SKM-1 (cell line): Measurements from ENCODE around the gene ZNF488.

ENCODE experiments used
- DNase-seq: peaks from one replicate; lab custom pipeline; 2025; ENCODE audit not compliant: unreplicated experiment; lab: John Stamatoyannopoulos, UW

The ZNF488 gene

DNA sequence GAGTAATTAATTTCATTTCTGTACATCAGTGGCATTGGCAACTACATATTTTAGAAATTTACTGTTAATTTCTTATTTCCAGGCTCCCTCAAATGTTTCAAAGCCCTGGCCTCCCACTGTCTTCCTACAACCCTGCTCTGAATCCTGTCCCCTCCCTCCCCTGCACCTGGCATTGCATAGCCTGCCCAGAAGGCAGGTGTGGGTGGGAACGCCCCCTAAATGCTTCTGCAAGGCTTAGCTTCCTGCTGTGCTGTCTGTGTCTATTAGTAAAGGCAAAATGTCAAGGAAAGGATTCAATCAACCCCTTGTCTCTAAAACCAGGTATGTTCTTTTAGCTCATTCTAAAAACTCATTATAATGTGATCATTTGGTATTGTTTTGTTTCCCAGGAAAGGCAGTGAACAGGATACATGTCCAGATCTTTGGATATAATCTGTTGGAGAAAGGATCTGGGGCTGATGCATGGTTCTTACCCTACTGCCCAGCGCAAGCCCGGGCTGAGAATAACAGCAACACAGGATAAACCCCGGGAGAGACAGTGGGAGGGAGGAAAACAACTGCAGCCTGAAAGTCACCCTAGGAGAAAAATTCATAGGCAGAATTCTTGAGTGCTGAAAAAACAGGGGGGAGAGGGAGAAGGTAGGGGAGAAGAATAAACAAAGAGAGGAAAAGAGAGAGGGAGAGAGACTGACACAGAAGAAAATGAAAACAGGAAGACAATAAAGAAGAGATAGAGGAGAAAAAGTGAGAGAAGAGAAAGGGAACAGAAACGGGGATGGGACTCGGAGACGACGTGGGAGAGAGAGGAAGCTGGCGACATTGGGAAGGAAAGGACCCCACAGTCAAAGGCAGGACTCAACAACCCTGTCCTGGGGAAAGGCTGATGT, 589 bp downstream of the ZNF488 start:
- no peak for DNase-seq

DNA sequence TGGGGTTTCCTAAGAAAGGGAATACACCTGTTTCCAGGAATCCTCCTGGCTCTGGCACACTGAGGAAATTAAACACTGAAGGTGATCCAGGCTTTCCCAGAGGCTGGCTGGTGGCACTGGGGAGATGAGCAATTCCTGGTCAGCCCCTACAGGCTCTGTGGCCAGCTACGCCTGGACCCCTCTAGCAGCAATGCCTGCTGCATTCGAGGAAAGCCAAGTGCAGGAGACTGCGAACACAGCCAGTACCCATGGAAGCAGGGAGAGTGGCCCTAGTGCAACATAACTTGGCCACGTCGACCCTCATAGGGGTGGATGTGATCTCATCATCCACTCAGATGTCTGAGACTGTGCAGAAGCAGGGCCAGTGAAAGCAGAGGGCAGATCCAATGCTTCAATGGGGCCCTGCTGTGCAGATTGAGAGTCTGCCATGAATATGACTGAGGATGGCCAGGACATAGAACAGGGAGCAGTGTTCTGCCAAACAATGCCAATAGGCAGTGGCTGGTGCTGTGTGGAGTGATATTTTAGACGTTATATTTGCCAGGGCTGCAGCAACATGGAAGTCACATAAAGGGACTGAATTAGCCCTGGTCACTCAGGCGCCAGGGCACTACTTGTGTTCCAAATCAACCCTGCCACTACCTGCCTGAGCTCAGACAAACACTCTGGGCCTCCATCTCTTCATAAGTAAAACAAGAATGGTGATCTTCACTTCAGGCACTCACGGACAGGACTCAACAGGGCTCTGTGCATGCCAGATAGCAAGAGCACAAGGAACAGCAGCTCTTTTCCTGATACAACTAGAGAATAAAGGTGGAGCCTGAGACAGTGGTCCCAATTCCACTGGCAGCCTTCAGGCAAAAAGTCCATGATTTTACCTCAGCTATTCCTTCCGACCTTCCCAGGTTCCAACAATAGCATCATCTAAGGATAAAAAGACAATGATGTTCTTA, 2.4 kb downstream of the ZNF488 start:
- DNase-seq = no peak

DNA sequence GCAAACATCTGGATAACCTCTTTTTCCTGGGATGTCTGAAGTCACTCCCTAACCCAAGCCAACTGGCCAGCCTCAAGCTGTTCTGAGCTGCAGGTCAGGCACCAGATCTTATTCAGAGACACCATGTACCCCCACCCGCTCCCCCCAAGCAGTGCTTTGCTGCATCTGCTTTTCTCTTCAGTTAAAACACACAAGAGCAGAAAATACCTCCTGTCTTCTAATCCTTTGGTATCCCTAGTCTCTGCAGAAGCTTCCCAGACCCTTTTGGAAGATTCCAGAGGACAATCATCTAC, 3.0 kb downstream of the ZNF488 start:
- DNase-seq = no peak

DNA sequence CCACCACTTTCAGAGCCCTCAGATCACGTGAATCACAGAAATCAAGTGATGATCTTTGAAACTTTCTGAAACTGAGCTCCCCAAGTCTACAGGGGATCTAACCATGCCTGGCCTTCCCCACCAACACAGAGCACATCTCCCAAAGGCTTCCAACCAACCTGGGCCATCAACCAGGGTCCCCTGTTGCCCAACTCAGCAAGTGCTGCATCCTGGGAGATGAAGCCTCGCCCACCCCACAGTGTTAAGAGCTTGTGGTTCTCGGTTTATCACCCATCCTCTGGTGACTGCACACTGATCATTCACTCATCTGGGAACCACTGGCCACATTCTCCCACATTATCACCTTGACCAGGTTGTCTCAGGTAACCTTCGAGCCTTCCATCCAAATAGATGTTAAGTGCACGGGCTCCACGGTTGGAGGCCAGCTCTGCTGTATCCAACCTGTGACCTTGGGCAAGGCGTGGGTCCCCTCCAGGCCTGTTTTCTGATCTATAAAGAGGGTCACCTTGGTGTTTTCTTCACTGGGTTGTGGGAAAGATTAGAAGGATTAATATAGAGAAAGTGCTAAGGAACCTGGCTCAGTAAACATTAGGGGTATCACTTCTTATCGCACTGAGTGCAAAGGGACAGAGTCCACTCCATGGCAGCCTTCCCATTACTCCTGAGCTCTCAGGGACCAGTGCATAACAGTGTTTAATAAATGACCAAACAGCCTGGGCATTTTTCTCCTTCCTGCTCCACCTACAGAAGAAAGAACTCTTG, 3.6 kb downstream of the ZNF488 start:
- DNase-seq = no peak

DNA sequence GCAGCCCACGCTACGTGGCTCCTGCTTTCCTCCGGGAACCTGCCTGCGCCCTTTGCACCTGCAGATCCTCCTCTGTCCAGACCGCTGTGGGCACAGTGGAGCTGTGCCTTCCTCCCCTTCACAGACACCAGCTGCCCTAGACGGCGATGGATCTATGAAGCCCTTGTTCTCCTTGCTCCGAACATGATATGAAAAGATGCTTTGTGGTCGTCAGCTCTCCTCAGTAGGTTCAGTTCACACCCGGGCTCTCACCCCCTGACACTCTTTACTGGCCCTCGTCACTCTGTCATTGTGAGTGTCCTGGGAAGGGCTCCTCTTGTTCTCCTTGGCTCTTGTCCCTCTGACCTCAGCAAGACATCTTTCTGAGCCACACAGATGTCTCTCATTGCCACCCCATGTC, 4.2 kb downstream of the ZNF488 start:
- no peak for DNase-seq

DNA sequence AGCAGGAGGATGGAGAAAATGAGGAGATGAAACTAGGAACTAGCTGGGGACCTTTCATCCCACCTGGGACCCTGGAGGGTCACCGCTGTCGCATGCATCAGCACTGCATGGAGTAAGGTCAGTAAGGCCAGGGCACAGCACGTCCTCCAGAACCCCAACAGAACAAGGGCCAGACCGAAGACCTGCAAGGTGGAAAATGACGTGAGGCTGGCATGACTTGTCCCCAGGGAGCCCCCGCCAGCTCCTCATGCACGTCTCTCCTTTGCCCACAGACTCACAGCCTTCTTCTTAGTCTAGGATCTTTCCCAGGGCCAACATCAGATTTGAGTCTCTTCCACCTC, 4.7 kb downstream of the ZNF488 start:
- no peak for DNase-seq

DNA sequence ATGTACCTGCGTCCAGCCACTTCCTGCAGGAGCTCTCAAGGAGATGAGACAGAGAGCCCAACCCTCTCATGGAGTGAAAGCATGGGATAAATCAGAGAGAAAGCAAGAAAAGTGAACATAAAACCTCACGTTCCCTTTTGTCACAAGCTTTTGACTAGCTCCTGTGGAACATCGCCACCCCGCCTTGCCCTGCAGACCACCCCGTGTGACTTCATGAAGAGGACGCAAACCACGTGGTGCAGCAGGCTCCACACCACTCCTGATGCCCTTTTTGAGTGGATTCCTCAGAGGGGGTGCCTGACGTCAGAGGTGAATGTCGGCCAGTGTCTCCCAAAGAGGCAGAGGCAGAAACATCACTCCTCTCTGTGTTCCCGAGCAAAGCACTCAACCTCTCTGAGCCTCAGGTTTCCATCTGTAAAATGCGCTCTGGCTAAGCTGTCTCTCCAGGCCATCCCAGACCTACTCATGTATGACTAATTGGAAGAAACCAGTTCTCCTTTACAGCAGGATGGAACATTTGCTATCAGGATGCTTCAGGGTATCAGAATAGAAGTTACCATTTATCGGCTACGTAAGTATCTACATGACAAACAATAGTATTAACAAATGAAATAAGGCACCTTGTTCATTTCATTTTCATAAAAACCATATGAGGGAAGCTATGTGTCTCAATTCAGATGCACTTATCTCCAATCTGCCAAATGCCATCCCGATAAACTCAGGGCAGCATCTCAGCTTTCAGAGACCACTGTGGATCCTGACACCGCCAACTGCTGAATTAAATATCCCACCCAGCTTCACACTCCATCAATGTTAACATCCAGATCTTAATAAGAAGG, 5.3 kb downstream of the ZNF488 start:
- no peak for DNase-seq

DNA sequence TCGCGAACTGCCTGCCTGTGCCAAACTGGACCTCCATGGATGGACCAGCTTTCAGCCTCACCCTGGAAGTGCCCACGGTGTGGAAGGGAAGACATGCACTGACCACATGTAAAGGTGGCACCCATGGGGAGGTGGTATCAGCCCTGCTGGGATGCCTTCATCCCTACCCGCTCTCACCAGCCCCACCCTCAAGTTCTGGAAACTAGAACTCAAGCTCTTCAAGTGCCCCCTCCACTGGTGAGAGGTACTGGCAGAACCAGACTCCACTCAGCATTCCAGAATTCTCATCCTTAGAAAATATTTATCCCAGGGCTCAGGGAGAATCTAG, 5.9 kb downstream of the ZNF488 start:
- no peak for DNase-seq

DNA sequence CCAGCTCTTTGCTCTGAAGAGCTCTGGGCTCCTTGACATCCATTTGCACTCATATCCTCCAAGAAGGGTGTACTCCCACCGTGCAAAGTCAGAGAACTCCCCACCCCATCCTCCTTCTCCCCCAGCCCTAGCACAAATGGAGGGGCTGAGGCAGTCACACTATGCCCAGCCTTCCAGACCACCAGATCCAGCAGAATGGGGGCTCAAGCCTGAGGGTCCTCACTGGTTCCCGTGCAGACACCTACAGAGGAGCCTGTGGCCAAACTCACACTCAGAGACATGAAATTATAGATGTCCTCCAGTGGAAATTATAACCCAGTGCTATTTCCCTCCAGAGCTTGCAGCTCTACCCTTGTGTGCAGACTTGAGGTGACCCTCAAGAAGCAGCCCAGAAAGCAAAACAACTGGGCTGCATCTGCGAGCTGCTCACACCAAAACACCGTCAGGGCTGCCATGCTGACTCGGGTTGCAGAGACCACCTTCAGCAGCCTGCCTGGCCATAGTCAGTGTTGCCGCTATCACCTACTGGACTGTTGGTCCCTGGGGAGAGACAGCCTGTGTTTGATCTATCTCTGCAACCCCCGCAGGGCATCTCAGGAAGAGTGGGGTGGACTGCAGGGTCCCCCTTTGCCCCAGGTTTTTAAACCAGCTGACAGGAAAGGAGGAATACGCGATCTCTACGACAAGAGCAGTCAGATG, 7.4 kb downstream of the ZNF488 start:
- no peak for DNase-seq

DNA sequence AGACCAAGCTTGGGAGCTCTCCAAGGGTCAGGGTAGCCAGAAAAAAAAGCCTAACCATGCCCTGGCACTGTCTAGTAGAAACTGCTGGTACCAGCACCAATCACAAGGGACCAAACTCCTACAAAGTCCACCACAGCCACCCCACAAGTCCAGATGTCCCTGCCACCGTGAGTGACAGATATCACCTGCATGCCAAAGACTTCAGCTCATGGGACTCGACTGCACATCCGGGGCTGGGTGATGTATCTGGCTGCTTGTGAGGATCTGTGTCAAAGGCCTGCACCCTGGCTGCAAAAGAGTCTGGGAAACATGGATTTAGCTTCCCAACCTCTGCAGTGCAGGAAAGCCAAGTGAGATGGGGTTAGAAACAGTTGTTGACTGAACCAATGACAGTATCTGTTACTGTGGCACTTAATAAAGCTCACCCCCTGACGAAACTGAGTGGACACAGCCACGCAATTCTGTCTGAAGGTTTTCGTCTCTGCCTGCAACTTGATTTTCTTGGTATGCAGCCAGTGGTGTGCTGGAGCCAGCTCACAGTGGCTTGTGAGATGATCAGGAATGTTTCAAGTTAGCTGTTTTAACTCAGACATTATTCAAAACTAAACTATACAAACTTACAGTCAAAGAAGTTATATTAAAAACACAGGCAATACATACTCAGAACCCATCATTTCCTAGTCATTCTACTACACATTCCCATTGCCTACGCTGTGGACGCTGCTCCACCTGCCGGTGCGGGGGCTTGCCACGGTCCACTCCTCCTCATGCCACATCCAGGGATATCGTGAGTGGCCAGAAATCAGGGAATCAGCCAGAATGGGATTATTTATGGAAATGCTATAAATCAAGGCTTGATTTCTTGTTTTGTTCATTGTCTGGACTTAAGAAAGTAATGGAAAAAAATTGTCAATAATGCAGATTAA, 9.2 kb downstream of the ZNF488 start:
- DNase-seq = no peak

DNA sequence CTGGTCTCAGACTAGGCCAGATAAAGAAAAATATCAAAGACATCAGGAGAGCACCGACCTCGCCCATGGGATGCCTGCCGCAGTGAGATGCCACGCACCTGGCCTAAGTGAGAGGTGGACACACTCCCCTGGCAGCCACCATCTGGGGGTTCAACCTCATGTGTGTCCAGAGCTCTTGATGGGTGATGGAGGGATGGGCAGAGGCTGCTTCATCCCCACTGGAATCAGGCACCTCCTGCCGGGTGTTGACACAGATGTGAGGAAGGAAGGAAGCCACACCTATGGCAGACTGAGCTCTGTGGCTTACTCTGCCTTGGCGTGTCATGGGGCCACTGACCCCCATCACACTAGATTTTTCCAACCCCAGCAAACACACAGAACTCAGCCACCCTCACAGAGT, 11.4 kb downstream of the ZNF488 start:
- DNase-seq = no peak

DNA sequence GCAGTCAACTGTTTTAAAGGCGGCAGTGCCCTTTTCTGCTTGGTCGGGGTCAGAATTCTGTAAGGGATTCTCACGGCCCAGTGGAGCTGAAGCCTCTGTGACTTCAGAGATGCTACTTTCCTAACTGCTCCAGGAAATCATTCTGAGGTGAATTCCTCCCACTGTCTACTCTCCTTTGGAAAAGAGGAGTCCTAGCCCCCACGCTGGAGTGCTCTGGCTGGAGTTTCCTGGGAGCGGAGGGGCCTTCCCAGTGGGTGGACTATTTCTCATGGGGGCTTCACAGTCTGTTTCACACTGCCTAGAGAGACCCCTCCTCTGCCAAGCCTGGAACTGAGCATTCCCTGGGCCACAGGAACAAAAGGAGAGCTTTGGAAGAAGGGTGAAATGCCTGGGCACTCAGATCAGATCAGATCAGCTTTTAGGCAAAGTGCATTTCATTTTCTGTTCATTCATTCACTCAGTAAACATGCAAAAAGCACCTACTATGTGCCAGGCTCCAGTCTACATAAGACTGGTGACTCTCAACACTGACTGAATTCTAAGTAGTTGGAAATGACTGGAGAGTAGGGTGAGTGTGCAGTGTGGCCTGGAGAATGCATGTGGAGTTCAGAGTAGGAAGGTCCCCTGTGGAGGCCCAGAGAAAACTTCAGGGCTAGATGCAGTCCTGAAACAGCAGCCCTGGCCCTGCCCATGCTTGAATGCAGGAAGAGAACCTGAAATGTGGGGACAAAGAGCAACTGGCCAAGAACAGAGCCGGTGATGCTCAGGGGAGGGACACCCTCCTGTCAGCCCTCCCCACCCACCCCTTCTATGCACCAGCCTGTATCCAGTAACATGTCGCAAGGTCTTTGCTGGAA, 12.2 kb downstream of the ZNF488 start:
- DNase-seq = no peak

DNA sequence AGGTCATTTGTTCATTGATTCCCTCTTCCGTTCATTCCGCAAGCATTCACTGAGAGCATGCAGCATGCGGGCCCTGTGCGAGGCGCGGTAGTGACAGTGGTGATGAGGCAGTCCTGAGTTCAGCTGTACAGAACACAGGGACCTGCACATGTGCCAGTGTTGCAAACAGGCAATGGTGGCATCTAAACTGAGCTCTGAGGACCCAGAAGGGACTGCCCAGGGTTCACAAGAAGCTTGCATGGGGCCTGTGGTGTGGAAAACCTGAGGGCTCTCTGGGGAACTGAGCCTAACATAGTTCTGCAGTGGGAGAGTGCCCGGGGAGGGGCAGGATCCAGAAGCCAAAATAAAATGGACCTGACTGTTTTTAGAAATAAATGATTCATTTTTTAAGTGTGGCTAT, 13.2 kb downstream of the ZNF488 start:
- no peak for DNase-seq

DNA sequence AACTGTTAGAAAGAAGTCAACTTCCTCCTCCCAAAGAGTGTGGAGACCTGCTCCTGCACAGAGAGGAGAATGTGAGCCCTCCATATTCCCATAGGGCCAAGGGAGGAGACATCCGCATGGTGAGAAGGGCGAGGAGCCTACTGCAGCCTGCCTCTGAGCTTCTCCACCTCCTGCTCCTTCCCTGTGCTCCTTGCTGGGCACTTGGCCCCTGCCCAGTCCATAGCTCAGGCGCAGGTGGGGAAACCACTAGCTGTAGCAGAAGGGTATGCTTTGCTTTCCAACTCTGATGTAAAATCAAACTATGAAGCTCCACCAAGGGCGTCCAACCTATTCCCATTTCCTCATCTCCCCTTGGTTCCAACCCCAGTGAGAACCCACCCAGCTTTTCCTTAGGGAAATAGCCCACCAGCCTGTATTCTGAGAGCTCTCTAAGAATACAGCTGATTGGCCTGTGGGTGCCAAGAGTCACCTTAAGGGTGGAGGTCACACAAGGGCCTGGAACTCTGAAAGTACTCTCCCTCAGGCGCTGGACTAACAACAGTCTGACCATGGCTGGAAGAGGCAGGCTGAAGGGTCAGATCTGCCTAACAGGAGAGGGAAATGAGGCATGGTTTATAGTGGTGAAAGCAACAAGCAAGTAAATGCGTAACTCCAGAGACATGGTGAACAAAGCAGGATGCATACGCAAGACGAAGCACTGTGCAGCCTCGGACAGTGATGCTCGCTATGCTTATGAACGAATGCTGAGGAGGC, 13.9 kb downstream of the ZNF488 start:
- no peak for DNase-seq

DNA sequence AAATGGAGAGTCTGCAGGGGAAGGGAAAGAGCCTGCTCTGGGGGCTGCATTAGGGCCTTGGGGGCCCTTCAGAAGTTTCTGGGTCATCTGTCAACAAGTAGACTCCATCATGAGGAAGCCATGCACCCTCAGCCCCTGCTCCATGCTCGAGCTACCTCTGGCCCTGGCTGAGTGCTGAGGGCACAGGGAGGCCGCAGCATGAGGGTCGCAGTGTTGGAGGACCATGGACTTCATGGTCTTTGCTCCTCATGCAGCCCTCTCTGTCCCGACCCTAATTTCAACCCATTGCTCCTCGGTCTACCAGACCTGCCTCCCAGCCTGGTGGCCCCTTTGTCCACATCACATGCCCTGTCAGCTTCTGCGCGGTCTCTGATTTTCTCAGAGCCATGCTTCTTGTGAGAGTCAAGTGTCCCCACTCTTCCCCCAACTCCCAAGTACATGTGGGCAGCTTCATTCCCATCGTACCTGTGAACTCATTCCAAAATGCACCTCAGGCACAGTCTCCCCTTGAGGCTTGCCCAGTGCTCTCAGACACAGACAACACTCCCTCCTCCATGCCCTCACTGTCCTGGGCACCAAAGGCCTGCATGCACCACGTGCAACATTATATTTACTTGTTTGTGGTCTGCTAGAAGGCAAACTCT, 14.7 kb downstream of the ZNF488 start:
- no peak for DNase-seq

DNA sequence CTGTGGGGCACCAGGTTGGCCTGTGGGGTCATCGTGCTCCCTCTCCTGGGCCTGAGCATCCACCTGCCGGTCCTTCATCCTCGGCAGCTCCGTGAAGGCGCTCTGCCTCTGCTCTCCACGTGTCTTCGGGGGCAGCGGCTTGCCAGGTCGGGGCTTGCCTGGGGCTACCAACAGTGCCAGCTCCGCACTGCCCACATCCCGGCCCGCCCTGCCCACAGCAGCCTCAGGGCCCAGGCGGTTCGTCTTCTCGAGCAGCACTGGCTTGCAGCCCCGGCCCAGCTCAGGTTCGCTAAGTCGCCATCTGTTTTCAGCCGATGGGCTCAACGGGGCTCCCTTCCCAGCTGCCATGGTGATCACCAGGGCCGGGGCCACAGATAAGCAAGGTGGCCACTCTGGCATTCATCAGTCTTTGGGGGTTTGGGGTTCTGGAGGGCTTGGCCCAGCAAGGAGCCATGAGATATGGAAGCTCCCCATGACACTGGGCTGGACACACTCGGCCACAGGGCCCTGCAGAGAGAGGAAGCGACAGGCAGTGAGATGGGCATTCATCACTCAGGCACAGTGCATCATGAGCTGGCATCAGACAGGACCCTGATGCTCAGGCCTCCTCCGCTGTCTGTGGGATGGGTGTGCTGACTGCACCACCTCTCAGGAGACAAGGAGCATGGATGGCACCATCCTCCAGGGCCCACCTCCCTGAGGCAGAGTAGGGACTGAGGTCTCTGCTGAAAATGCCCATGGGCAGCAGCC, 15.5 kb downstream of the ZNF488 start:
- no peak for DNase-seq
